Activated naive CD4-positive, alpha-beta T cell treated with anti-CD3 and anti-CD28 coated beads, Interleukin-2, amount 10 ng/mL, durations not matched to agents 7 days and 5 days (primary cell): ENCODE data around the gene KCNK17.
"Not testable (repeated sequence)": the region's sequence is repeated elsewhere in the genome, so short reads cannot be mapped to it uniquely, and the experiment has no call there.

Experiments used
- CTCF ChIA-PET: fragments of 350-600 bp; sonication (Branson Sonifier 250); formaldehyde crosslinking; loops from one replicate; lab custom pipeline; 2021; ENCODE audit warnings: antibody characterized with exemption; lab: Charles Lee
- DNase-seq: peaks from one replicate; pipeline ENCODE4 v3.0.0-alpha.2; 2020
- H3K27ac Mint-ChIP-seq: one replicate; pipeline ENCODE4 v1.8.0; 2021; ENCODE audit warnings: mild to moderate bottlenecking, moderate library complexity, mixed read lengths
- H3K27me3 Mint-ChIP-seq: one replicate; pipeline ENCODE4 v1.8.0; 2021; ENCODE audit warnings: mild to moderate bottlenecking, mixed read lengths
- H3K36me3 Mint-ChIP-seq: one replicate; pipeline ENCODE4 v1.8.0; 2021; ENCODE audit warnings: mixed read lengths
- H3K4me1 Mint-ChIP-seq: one replicate; pipeline ENCODE4 v1.8.0; 2021; ENCODE audit warnings: mixed read lengths
- H3K4me3 Mint-ChIP-seq: one replicate; pipeline ENCODE4 v1.8.0; 2021; ENCODE audit warnings: mild to moderate bottlenecking, moderate library complexity, mixed read lengths
- H3K9me3 Mint-ChIP-seq: one replicate; pipeline ENCODE4 v1.8.0; 2021; ENCODE audit warnings: mixed read lengths

Gene KCNK17

GRCh38 chr6:39302669-39303424, 11.4 kb downstream of the KCNK17 start:
- Mint-ChIP-seq H3K9me3 (no peaks in the 10 kb centered on the region), H3K4me3 (peak overlapping the region; percentile 42), H3K4me1 (peaks cover 6% of the 10 kb centered on the region), H3K36me3 (no peaks in the 10 kb centered on the region), H3K27me3 (no peaks in the 10 kb centered on the region), H3K27ac (peak overlapping the region; percentile 21)
- CTCF ChIA-PET, result interaction anchor here (0.7 to 17.8 kb wide), 36 partner anchors 10 to 457 kb away, joined by 3 to 410 read pairs (median 4); partner anchors contain the start of gene KCNK5
- DNase-seq, result peak; percentile 94

GRCh38 chr6:39302011-39302410, 12.2 kb downstream of the KCNK17 start:
- no peaks in the 10 kb centered on the region for H3K27me3 Mint-ChIP-seq
- CTCF ChIA-PET, result interaction anchor here (0.9 to 17.8 kb wide), 15 partner anchors 71 to 429 kb away, joined by 3 to 410 read pairs (median 5); partner anchors contain the start of gene KCNK5
- no peak for DNase-seq

GRCh38 chr6:39301606-39302005, 12.6 kb downstream of the KCNK17 start:
- CTCF ChIA-PET, result interaction anchor here (0.8 to 17.8 kb wide), 7 partner anchors 57 to 305 kb away, joined by 3 to 410 read pairs (median 17); partner anchors contain the start of gene KCNK5

More at GRCh38 chr6:39302011-39302410, 12.2 kb downstream of the KCNK17 start:
- peak overlapping the region; percentile 37 for H3K27ac Mint-ChIP-seq
- H3K4me1 Mint-ChIP-seq, result peaks cover 6% of the 10 kb centered on the region
- H3K36me3 Mint-ChIP-seq, result no peaks in the 10 kb centered on the region
- no peaks in the 10 kb centered on the region for H3K9me3 Mint-ChIP-seq
- H3K4me3 Mint-ChIP-seq, result no peak overlapping the region

GRCh38 chr6:39300739-39301138, 13.5 kb downstream of the KCNK17 start:
- DNase-seq, result no peak
- no peaks in the 10 kb centered on the region for H3K27me3 Mint-ChIP-seq
- no peak overlapping the region for H3K27ac Mint-ChIP-seq
- H3K9me3 Mint-ChIP-seq, result no peaks in the 10 kb centered on the region
- H3K4me1 Mint-ChIP-seq, result peaks cover 6% of the 10 kb centered on the region
- no peak overlapping the region for H3K4me3 Mint-ChIP-seq
- CTCF ChIA-PET, result interaction anchor here (0.8 to 17.8 kb wide), 6 partner anchors 10 to 304 kb away, joined by 3 to 410 read pairs (median 12); no protein-coding TSS in a partner anchor
- no peaks in the 10 kb centered on the region for H3K36me3 Mint-ChIP-seq

More at GRCh38 chr6:39301606-39302005, 12.6 kb downstream of the KCNK17 start:
- Mint-ChIP-seq H3K4me3 (no peak overlapping the region), H3K36me3 (no peaks in the 10 kb centered on the region), H3K27ac (no peak overlapping the region), H3K9me3 (no peaks in the 10 kb centered on the region), H3K27me3 (no peaks in the 10 kb centered on the region), H3K4me1 (peaks cover 6% of the 10 kb centered on the region)
- DNase-seq, result no peak

- Mint-ChIP-seq H3K36me3 (no peaks in the 10 kb centered on the region), H3K4me1 (peaks cover 5% of the 10 kb centered on the region), H3K27me3 (no peaks in the 10 kb centered on the region), H3K4me3 (no peak overlapping the region), H3K9me3 (no peaks in the 10 kb centered on the region), H3K27ac (no peak overlapping the region)
- no peak for DNase-seq
- CTCF ChIA-PET, result interaction anchor here (17.8 kb wide), 1 partner anchor 130 kb away, joined by 410 read pairs; no protein-coding TSS in a partner anchor
These were observed 16.2 kb downstream of the KCNK17 start for GRCh38 chr6:39298061-39298460.

GRCh38 chr6:39296745-39297640, 17.2 kb downstream of the KCNK17 start:
- Mint-ChIP-seq H3K27me3 (peaks cover 5% of the 10 kb centered on the region), H3K4me1 (no peaks in the 10 kb centered on the region), H3K9me3 (no peaks in the 10 kb centered on the region), H3K36me3 (no peaks in the 10 kb centered on the region), H3K4me3 (no peak overlapping the region), H3K27ac (no peak overlapping the region)
- no peak for DNase-seq
- CTCF ChIA-PET, result interaction anchor here (0.8 kb wide), 1 partner anchor 13 kb away, joined by 3 read pairs; no protein-coding TSS in a partner anchor

- H3K9me3 Mint-ChIP-seq, result no peaks in the 10 kb centered on the region
- DNase-seq, result no peak
- H3K27me3 Mint-ChIP-seq, result peaks cover 6% of the 10 kb centered on the region
- H3K4me1 Mint-ChIP-seq, result no peaks in the 10 kb centered on the region
- no peak overlapping the region for H3K27ac Mint-ChIP-seq
- no peaks in the 10 kb centered on the region for H3K36me3 Mint-ChIP-seq
- CTCF ChIA-PET, result no interaction called here
- H3K4me3 Mint-ChIP-seq, result no peak overlapping the region
These were observed 18.6 kb downstream of the KCNK17 start for GRCh38 chr6:39295611-39296011.

- H3K4me1 Mint-ChIP-seq, result no peaks in the 10 kb centered on the region
- DNase-seq, result no peak
- CTCF ChIA-PET, result interaction anchor here (1.4 kb wide), 1 partner anchor 15 kb away, joined by 4 read pairs; no protein-coding TSS in a partner anchor
- H3K9me3 Mint-ChIP-seq, result no peaks in the 10 kb centered on the region
- H3K27ac Mint-ChIP-seq, result no peak overlapping the region
- H3K4me3 Mint-ChIP-seq, result no peak overlapping the region
- no peaks in the 10 kb centered on the region for H3K36me3 Mint-ChIP-seq
- H3K27me3 Mint-ChIP-seq, result peaks cover 6% of the 10 kb centered on the region
These were observed 19.3 kb downstream of the KCNK17 start for GRCh38 chr6:39294899-39295298.

- Mint-ChIP-seq H3K4me3 (no peak overlapping the region), H3K4me1 (no peaks in the 10 kb centered on the region), H3K27ac (no peak overlapping the region), H3K36me3 (no peaks in the 10 kb centered on the region), H3K9me3 (no peaks in the 10 kb centered on the region), H3K27me3 (peaks cover 6% of the 10 kb centered on the region)
- CTCF ChIA-PET, result interaction anchor here (1.4 kb wide), 1 partner anchor 15 kb away, joined by 4 read pairs; no protein-coding TSS in a partner anchor
- DNase-seq, result no peak
These were observed 20.1 kb downstream of the KCNK17 start for GRCh38 chr6:39294133-39294532.

- Mint-ChIP-seq H3K9me3 (no peaks in the 10 kb centered on the region), H3K27me3 (peaks cover 10% of the 10 kb centered on the region), H3K36me3 (no peaks in the 10 kb centered on the region), H3K27ac (no peak overlapping the region), H3K4me1 (no peaks in the 10 kb centered on the region), H3K4me3 (no peak overlapping the region)
- CTCF ChIA-PET, result no interaction called here
- DNase-seq, result no peak
These were observed 21.6 kb downstream of the KCNK17 start for GRCh38 chr6:39292637-39293036.

GRCh38 chr6:39289490-39289889, 24.7 kb downstream of the KCNK17 start:
- H3K4me1 Mint-ChIP-seq, result no peaks in the 10 kb centered on the region
- no peak overlapping the region for H3K27ac Mint-ChIP-seq
- CTCF ChIA-PET, result interaction anchor here (1.3 to 1.6 kb wide), 2 partner anchors 13 to 124 kb away, joined by 3 to 4 read pairs; no protein-coding TSS in a partner anchor
- peaks cover 19% of the 10 kb centered on the region for H3K27me3 Mint-ChIP-seq
- no peak for DNase-seq
- H3K36me3 Mint-ChIP-seq, result no peaks in the 10 kb centered on the region
- no peak overlapping the region for H3K4me3 Mint-ChIP-seq
- no peaks in the 10 kb centered on the region for H3K9me3 Mint-ChIP-seq

GRCh38 chr6:39287601-39288000, 26.6 kb downstream of the KCNK17 start:
- Mint-ChIP-seq H3K27ac (no peak overlapping the region), H3K9me3 (no peaks in the 10 kb centered on the region), H3K36me3 (no peaks in the 10 kb centered on the region), H3K4me1 (no peaks in the 10 kb centered on the region), H3K4me3 (no peak overlapping the region), H3K27me3 (peaks cover 23% of the 10 kb centered on the region)
- CTCF ChIA-PET, result interaction anchor here (0.8 kb wide), 1 partner anchor 418 kb away, joined by 3 read pairs; no protein-coding TSS in a partner anchor
- no peak for DNase-seq

GRCh38 chr6:39286596-39286995, 27.6 kb downstream of the KCNK17 start:
- DNase-seq, H3K36me3 Mint-ChIP-seq, H3K27ac Mint-ChIP-seq, H3K4me3 Mint-ChIP-seq, H3K4me1 Mint-ChIP-seq, H3K9me3 Mint-ChIP-seq, CTCF ChIA-PET: not testable (repeated sequence)
- H3K27me3 Mint-ChIP-seq, result peaks cover 22% of the 10 kb centered on the region

- Mint-ChIP-seq H3K27me3 (peaks cover 19% of the 10 kb centered on the region), H3K9me3 (no peaks in the 10 kb centered on the region), H3K27ac (no peak overlapping the region), H3K4me3 (no peak overlapping the region), H3K36me3 (no peaks in the 10 kb centered on the region), H3K4me1 (peaks cover 3% of the 10 kb centered on the region)
- no peak for DNase-seq
- CTCF ChIA-PET, result interaction anchor here (1.0 kb wide), 1 partner anchor 20 kb away, joined by 3 read pairs; no protein-coding TSS in a partner anchor
These were observed 31.4 kb downstream of the KCNK17 start for GRCh38 chr6:39282774-39283173.
